ENCODE data around the gene CEP72. TPM values are rescaled to one million over a fixed set of nuclear protein-coding genes. Genes with fewer than 3 reads are reported as not detected.

The CEP72 gene
- total and polyA plus RNA-seq, 2 of the 13 experiments (the other 11 are each of a cell fraction or from before 2014, with no cell fraction given), result 3.4 to 9.4 TPM

- FAIRE-seq (no peak), ATAC-seq (no peak), DNase-seq (ENCODE audit: low spot score) (no peak)
- Histone ChIP-seq H3K79me2 (ENCODE audit: insufficient read depth, low read length) (no peaks in the 10 kb centered on the region), H3K27ac (ENCODE audit: extremely low read length, insufficient read depth, low read length) (no peak overlapping the region), H3K4me3 (replicated peaks in 1 of 3; ENCODE audit: insufficient read depth in 1 of 3, low read depth in 2 of 3, low read length in 3 of 3) (no peak overlapping the region), H3K9ac (ENCODE audit: insufficient read depth, low read depth, low read length) (no peak overlapping the region), H3K27me3 (ENCODE audit: control insufficient read depth in 1 of 2, insufficient read depth in 2 of 2, low read length in 2 of 2) (peaks cover 4 to 18% of the 10 kb centered on the region in 2 experiments; a peak in 4 of 5 replicates), H3K4me1 (ENCODE audit: insufficient read depth, low read length) (no peaks in the 10 kb centered on the region), H3K4me2 (ENCODE audit: low read depth, low read length) (no peak overlapping the region), H4K20me1 (ENCODE audit: insufficient read depth, low read length) (no peaks in the 10 kb centered on the region), H3K9me3 (ENCODE audit: low read length) (no peaks in the 10 kb centered on the region), H3K36me3 (replicated peaks in 1 of 2; ENCODE audit: control insufficient read depth in 1 of 2, insufficient read depth in 2 of 2, low read length in 2 of 2) (no peaks in the 10 kb centered on the region), H2AFZ (ENCODE audit: low read length) (no peak overlapping the region)
- BruUV-seq (replicated peaks), result no TSS peak
- TF ChIP-seq ZBTB26 (CRISPR knock-in tag; IDR thresholded peaks at IDR 0.05; ENCODE audit: borderline replicate concordance), result no peak
- TF ChIP-seq TFAP4 (IDR thresholded peaks at IDR 0.05; ENCODE audit: borderline replicate concordance, low read depth), result no peak
- no peak for TF ChIP-seq ZNF589 (CRISPR knock-in tag; conservative IDR thresholded peaks at IDR 0.05)
- no peak for TF ChIP-seq TEAD3 (CRISPR knock-in tag; optimal IDR thresholded peaks at IDR 0.05; ENCODE audit: borderline replicate concordance)
- no peak for TF ChIP-seq ADNP (CRISPR knock-in tag; IDR thresholded peaks at IDR 0.05)
- no peak for TF ChIP-seq ZNF784 (CRISPR knock-in tag; IDR thresholded peaks at IDR 0.05; ENCODE audit: borderline replicate concordance)
- TF ChIP-seq ZNF274 (CRISPR knock-in tag; IDR thresholded peaks at IDR 0.05), result no peak
- no peak for TF ChIP-seq ZNF615 (CRISPR knock-in tag; IDR thresholded peaks at IDR 0.05; ENCODE audit: borderline replicate concordance)
- no peak for TF ChIP-seq ZNF225 (CRISPR knock-in tag; IDR thresholded peaks at IDR 0.05)
- no peak for TF ChIP-seq ETS1 (CRISPR knock-in tag; IDR thresholded peaks at IDR 0.05)
- TF ChIP-seq FOXA3 (CRISPR knock-in tag; IDR thresholded peaks at IDR 0.05), result no peak
- TF ChIP-seq SRSF9 (IDR thresholded peaks at IDR 0.05; ENCODE audit: borderline replicate concordance, insufficient read depth, low read depth, low read length, poor library complexity, severe bottlenecking), result no peak
- no peak for TF ChIP-seq ZMYM3 (CRISPR knock-in tag; IDR thresholded peaks at IDR 0.05)
- TF ChIP-seq CEBPZ (IDR thresholded peaks at IDR 0.05; ENCODE audit: low read length), result no peak
- no peak for TF ChIP-seq SAFB2 (CRISPR knock-in tag; IDR thresholded peaks at IDR 0.05; ENCODE audit: borderline replicate concordance, low read depth)
- no peak for TF ChIP-seq HOXA3 (CRISPR knock-in tag; IDR thresholded peaks at IDR 0.05)
- in situ Hi-C loops (cut with HindIII; ENCODE audit: extremely low pct_ligation_motif_present, low pct_unique_long_range_greater_than_20kb), result loop anchor here (10.0 kb wide), 1 partner anchor 90 kb away; no protein-coding TSS in a partner anchor
- ChIA-PET POLR2A (no interaction called here), CTCF (ENCODE audit: low intra/inter-chr PET ratio, low total read pairs) (no interaction called here)
- intact Hi-C loops (cut with micrococcal nuclease; ENCODE audit: unreplicated experiment), result no loop called here
- WGBS (ENCODE audit: low lambda C conversion rate), result 0% methylated on average over 7 of the region's 17 CpGs
Measured at GRCh38 chr5:684751-685216, 72.6 kb downstream of the CEP72 start.

All from HepG2 (cell line).